ENCODE measurements around the gene PKDREJ. TPM values are rescaled to one million over a fixed set of nuclear protein-coding genes. Genes with fewer than 3 reads are reported as not detected.

Gene PKDREJ
- total RNA-seq, 1 experiment from 2014 or later: 0.02 TPM

DNA sequence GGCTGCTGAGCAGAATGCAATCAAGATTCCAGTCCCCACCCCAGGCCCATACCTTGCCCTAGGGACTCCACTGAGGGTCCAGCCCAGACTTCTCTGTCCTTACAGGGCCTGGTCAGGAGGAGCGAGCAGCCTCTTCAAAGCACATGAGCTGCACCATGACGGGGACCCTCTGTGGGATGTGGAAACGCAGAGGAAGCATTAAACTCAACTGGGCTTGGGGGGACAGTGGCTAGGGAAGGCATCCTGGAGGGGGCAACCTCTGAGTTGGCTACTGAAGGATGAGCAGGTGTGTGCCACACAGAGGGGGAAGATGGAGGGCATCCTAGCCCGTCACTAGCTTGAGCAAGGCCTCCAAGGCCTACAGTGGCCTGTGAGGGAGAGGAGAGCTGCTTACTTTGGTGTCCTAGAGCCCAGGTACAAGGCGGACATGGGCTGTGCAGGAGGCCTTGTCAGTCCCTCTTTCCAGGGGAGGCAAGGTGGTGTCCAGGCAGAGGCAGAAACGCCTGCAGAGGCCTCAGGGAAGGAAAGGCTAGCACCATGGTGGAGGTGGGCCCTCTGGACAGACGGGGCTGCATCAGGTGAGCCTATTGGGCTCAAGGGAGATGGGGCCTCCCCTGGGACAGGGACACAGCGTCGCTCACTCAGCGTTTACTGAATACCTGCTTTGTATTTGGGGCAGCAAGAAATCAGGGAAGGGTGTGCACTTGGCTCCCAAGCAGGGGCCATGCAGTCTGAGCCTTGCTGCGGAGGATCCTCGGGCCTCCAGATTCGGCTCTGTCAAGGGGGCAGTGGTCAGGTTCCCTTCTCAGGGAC lies 18.9 kb upstream of the PKDREJ start:
- no peaks in the 10 kb centered on the region for H3K9me3 Mint-ChIP-seq
- ChIA-PET CTCF (interaction anchor here (0.9 to 1.1 kb wide), 2 partner anchors 14 to 159 kb away, joined by 3 to 5 read pairs; partner anchors contain the start of gene TTC38), POLR2A (no interaction called here)
- no peak overlapping the region for H3K4me3 Mint-ChIP-seq
- no peaks in the 10 kb centered on the region for H3K4me1 Mint-ChIP-seq
- no peak overlapping the region for H3K27ac Mint-ChIP-seq
- ATAC-seq (no peak), DNase-seq (ENCODE audit: low spot score) (no peak)
- H3K27me3 Mint-ChIP-seq (ENCODE audit: low read depth): no peaks in the 10 kb centered on the region
- TF ChIP-seq GTF2I (CRISPR knock-in tag; conservative IDR thresholded peaks at IDR 0.05): no peak
- TF ChIP-seq IRF2 (CRISPR knock-in tag; IDR thresholded peaks at IDR 0.05; ENCODE audit: borderline replicate concordance, low read depth): no peak
- TF ChIP-seq, protein P1, sequence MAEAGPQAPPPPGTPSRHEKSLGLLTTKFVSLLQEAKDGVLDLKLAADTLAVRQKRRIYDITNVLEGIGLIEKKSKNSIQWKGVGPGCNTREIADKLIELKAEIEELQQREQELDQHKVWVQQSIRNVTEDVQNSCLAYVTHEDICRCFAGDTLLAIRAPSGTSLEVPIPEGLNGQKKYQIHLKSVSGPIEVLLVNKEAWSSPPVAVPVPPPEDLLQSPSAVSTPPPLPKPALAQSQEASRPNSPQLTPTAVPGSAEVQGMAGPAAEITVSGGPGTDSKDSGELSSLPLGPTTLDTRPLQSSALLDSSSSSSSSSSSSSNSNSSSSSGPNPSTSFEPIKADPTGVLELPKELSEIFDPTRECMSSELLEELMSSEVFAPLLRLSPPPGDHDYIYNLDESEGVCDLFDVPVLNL (CRISPR knock-in tag; IDR thresholded peaks at IDR 0.05; ENCODE audit: borderline replicate concordance, low read depth): no peak
- no peak for TF ChIP-seq SMAD4 (CRISPR knock-in tag; IDR thresholded peaks at IDR 0.05)
- TF ChIP-seq, protein P2, sequence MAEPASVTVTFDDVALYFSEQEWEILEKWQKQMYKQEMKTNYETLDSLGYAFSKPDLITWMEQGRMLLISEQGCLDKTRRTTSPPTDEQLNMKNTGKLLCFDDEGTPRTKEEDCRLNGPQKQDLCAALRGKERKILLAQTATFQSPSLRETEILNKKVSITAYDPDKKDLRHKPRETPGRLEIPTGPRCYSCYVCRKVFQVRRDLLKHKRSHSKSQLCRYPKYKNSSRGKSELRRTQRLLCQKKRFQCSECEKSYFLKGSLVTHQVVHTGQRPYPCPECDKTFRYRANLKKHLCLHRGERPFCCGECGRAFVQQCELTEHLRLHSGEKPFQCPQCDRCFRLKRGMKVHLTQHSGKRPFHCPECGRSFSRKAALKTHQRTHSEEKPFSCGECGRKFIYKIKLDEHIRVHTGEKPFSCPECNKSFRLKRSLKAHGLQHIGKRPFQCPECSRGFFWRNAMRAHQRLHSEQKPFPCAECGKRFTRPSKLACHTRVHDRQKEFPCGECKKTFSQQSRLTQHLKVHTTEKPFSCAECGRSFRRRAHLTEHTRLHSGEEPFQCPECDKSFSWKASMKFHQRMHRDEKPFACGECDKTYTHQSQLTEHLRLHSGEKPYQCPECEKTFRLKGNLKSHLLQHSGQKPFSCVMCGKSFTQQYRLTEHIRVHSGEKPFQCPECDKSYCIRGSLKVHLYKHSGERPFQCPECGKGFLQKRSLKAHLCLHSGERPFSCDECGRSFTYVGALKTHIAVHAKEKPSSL (CRISPR knock-in tag; conservative IDR thresholded peaks at IDR 0.05): no peak
- TF ChIP-seq ZNF317 (CRISPR knock-in tag; IDR thresholded peaks at IDR 0.05; ENCODE audit: borderline replicate concordance, low read depth): no peak
- no peak for TF ChIP-seq NFE2L1 (CRISPR knock-in tag; IDR thresholded peaks at IDR 0.05)
- no peak for TF ChIP-seq OVOL2 (CRISPR knock-in tag; IDR thresholded peaks at IDR 0.05; ENCODE audit: borderline replicate concordance)
- TF ChIP-seq TP53 (CRISPR knock-in tag; IDR thresholded peaks at IDR 0.05): no peak
- TF ChIP-seq, protein P3, sequence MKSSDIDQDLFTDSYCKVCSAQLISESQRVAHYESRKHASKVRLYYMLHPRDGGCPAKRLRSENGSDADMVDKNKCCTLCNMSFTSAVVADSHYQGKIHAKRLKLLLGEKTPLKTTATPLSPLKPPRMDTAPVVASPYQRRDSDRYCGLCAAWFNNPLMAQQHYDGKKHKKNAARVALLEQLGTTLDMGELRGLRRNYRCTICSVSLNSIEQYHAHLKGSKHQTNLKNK (CRISPR knock-in tag; IDR thresholded peaks at IDR 0.05): no peak
- no peak for TF ChIP-seq NR3C1 (CRISPR knock-in tag; conservative IDR thresholded peaks at IDR 0.05; ENCODE audit: low read depth)
- no peak for TF ChIP-seq ATF1 (CRISPR knock-in tag; IDR thresholded peaks at IDR 0.05)
- TF ChIP-seq RORB (CRISPR knock-in tag; IDR thresholded peaks at IDR 0.05): no peak
- TF ChIP-seq, protein P4, sequence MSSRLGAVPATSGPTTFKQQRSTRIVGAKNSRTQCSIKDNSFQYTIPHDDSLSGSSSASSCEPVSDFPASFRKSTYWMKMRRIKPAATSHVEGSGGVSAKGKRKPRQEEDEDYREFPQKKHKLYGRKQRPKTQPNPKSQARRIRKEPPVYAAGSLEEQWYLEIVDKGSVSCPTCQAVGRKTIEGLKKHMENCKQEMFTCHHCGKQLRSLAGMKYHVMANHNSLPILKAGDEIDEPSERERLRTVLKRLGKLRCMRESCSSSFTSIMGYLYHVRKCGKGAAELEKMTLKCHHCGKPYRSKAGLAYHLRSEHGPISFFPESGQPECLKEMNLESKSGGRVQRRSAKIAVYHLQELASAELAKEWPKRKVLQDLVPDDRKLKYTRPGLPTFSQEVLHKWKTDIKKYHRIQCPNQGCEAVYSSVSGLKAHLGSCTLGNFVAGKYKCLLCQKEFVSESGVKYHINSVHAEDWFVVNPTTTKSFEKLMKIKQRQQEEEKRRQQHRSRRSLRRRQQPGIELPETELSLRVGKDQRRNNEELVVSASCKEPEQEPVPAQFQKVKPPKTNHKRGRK (CRISPR knock-in tag; IDR thresholded peaks at IDR 0.05; ENCODE audit: borderline replicate concordance): no peak
- TF ChIP-seq, protein P5, sequence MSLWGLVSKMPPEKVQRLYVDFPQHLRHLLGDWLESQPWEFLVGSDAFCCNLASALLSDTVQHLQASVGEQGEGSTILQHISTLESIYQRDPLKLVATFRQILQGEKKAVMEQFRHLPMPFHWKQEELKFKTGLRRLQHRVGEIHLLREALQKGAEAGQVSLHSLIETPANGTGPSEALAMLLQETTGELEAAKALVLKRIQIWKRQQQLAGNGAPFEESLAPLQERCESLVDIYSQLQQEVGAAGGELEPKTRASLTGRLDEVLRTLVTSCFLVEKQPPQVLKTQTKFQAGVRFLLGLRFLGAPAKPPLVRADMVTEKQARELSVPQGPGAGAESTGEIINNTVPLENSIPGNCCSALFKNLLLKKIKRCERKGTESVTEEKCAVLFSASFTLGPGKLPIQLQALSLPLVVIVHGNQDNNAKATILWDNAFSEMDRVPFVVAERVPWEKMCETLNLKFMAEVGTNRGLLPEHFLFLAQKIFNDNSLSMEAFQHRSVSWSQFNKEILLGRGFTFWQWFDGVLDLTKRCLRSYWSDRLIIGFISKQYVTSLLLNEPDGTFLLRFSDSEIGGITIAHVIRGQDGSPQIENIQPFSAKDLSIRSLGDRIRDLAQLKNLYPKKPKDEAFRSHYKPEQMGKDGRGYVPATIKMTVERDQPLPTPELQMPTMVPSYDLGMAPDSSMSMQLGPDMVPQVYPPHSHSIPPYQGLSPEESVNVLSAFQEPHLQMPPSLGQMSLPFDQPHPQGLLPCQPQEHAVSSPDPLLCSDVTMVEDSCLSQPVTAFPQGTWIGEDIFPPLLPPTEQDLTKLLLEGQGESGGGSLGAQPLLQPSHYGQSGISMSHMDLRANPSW (CRISPR knock-in tag; conservative IDR thresholded peaks at IDR 0.05; ENCODE audit: low read depth): no peak
- TF ChIP-seq, protein P6, sequence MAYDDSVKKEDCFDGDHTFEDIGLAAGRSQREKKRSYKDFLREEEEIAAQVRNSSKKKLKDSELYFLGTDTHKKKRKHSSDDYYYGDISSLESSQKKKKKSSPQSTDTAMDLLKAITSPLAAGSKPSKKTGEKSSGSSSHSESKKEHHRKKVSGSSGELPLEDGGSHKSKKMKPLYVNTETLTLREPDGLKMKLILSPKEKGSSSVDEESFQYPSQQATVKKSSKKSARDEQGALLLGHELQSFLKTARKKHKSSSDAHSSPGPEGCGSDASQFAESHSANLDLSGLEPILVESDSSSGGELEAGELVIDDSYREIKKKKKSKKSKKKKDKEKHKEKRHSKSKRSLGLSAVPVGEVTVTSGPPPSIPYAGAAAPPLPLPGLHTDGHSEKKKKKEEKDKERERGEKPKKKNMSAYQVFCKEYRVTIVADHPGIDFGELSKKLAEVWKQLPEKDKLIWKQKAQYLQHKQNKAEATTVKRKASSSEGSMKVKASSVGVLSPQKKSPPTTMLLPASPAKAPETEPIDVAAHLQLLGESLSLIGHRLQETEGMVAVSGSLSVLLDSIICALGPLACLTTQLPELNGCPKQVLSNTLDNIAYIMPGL (CRISPR knock-in tag; IDR thresholded peaks at IDR 0.05): no peak
- TF ChIP-seq NFATC4 (CRISPR knock-in tag; IDR thresholded peaks at IDR 0.05): no peak
- TF ChIP-seq, protein P7, sequence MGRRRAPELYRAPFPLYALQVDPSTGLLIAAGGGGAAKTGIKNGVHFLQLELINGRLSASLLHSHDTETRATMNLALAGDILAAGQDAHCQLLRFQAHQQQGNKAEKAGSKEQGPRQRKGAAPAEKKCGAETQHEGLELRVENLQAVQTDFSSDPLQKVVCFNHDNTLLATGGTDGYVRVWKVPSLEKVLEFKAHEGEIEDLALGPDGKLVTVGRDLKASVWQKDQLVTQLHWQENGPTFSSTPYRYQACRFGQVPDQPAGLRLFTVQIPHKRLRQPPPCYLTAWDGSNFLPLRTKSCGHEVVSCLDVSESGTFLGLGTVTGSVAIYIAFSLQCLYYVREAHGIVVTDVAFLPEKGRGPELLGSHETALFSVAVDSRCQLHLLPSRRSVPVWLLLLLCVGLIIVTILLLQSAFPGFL (CRISPR knock-in tag; IDR thresholded peaks at IDR 0.05; ENCODE audit: borderline replicate concordance): no peak
- peaks cover 27% of the 10 kb centered on the region for H3K36me3 Mint-ChIP-seq
